ENCODE measurements around the gene LRRC4B. TPM values are rescaled to one million over a fixed set of nuclear protein-coding genes. Genes with fewer than 3 reads are reported as not detected.

LRRC4B gene
- total RNA-seq, 4 donors from 2014 or later = 0.59 to 3.0 (median 1.6) TPM

- WGBS, 2 donors = 45 to 46% methylated on average over 18 to 22 of the region's 22 CpGs
Measured at GRCh38 chr19:50513746-50514345, 54.4 kb downstream of the LRRC4B start, which contains the start of gene ASPDH. Gene ASPDH, minus strand, starts transcription at chr19:50513913. Its CDS starts 90 bp downstream, at chr19:50513823.

GRCh38 chr19:50512999-50513745 lies 55.1 kb downstream of the LRRC4B start:
- 67 to 68% methylated on average over 12 of the region's 12 CpGs for WGBS, 2 donors
- Histone ChIP-seq H3K27me3 (no peaks in the 10 kb centered on the region), H3K36me3 (no peaks in the 10 kb centered on the region), H3K27ac (no peak overlapping the region), H3K9me3 (no peaks in the 10 kb centered on the region), H3K4me1 (peaks cover 6 to 10% of the 10 kb centered on the region in 2 donors), H3K4me3 (replicated peaks in 1 of 3) (no peak overlapping the region)
- intact Hi-C loops (cut with DNase I) = loop anchor here (5.0 kb wide), 1 partner anchor 36 kb away; the partner anchor contains the start of genes EMC10 and GARIN5A
- TF ChIP-seq CTCF (IDR thresholded peaks at IDR 0.05) (no peak), POLR2A (IDR thresholded peaks at IDR 0.05) (no peak)
- DNase-seq = no peak

More at GRCh38 chr19:50513746-50514345, 54.4 kb downstream of the LRRC4B start, which contains the start of gene ASPDH:
- no peak for DNase-seq
- H3K27me3 ChIP-seq = no peaks in the 10 kb centered on the region
- no peak within 1 kb of the TSS for H3K27ac ChIP-seq
- H3K36me3 ChIP-seq = no peaks in the 10 kb centered on the region
- H3K4me3 ChIP-seq (replicated peaks in 1 of 3) = no peak within 1 kb of the TSS
- peaks cover 6 to 10% of the 10 kb centered on the region in 2 donors for H3K4me1 ChIP-seq
- intact Hi-C loops (cut with DNase I) = loop anchor here (5.0 kb wide), 1 partner anchor 37 kb away; the partner anchor contains the start of genes EMC10 and GARIN5A
- TF ChIP-seq CTCF (IDR thresholded peaks at IDR 0.05) (no peak), POLR2A (IDR thresholded peaks at IDR 0.05) (no peak)
- H3K9me3 ChIP-seq = no peaks in the 10 kb centered on the region

GRCh38 chr19:50512112-50512998 lies 55.9 kb downstream of the LRRC4B start:
- H3K27me3 ChIP-seq = no peaks in the 10 kb centered on the region
- TF ChIP-seq POLR2A (IDR thresholded peaks at IDR 0.05) (no peak), CTCF (IDR thresholded peaks at IDR 0.05) (no peak)
- WGBS, 2 donors = 82 to 84% methylated on average over 11 to 26 of the region's 36 CpGs
- peaks cover 6 to 10% of the 10 kb centered on the region in 2 donors for H3K4me1 ChIP-seq
- no peak overlapping the region for H3K4me3 ChIP-seq (replicated peaks in 1 of 3)
- H3K9me3 ChIP-seq = no peaks in the 10 kb centered on the region
- no peak overlapping the region for H3K27ac ChIP-seq
- DNase-seq = no peak
- intact Hi-C loops (cut with DNase I) = loop anchor here (5.0 kb wide), 1 partner anchor 35 kb away; the partner anchor contains the start of genes EMC10 and GARIN5A
- no peaks in the 10 kb centered on the region for H3K36me3 ChIP-seq

GRCh38 chr19:50511069-50511822 lies 57.0 kb downstream of the LRRC4B start, which contains the start of gene JOSD2:
Gene JOSD2, minus strand, starts transcription at chr19:50511191. Its CDS starts 760 bp downstream, at chr19:50510431.
- WGBS, 2 donors = 1% methylated on average over 36 to 42 of the region's 69 CpGs
- Histone ChIP-seq H3K9me3 (no peaks in the 10 kb centered on the region), H3K4me3 (replicated peaks in 1 of 3) (peak within 1 kb of the TSS in 2 of 3 donors; percentile 59 to 69), H3K4me1 (peaks cover 6 to 10% of the 10 kb centered on the region in 2 donors), H3K27me3 (no peaks in the 10 kb centered on the region), H3K27ac (peak within 1 kb of the TSS in 2 of 3 donors; percentile 64 to 69), H3K36me3 (peaks cover 0 to under 1% of the 10 kb centered on the region in 2 donors)
- TF ChIP-seq POLR2A (IDR thresholded peaks at IDR 0.05) (peak in 1 of 2 donors; percentile 60), CTCF (IDR thresholded peaks at IDR 0.05) (peak in 1 of 6 experiments; percentile 31)
- peak; percentile 98 for DNase-seq
- intact Hi-C loops (cut with DNase I) = loop anchor here (5.0 kb wide), 1 partner anchor 34 kb away; the partner anchor contains the start of genes EMC10 and GARIN5A

Measured in thyroid gland (tissue), 4 donors.